Spleen (tissue), 11 donors: Measurements from ENCODE around the gene CAMSAP2. TPM values are rescaled to one million over a fixed set of nuclear protein-coding genes. Genes with fewer than 3 reads are reported as not detected.
A peak's percentile ranks its signal among the peaks of the same experiment; 100 is the strongest.

ENCODE experiments used
- DNase-seq: peaks from one replicate; pipeline ENCODE4 v3.0.0-alpha.2; 2020
- H3K27ac ChIP-seq, 8 donors: fragments of 200-600 bp; sonication (generic) in 7 of 8; 1 replicate in 4 of 8; 2 replicates in 4 of 8; pipeline versions ENCODE4 v1.5.0 to v1.8.0; 2016 to 2021; ENCODE audit warnings: inconsistent platforms in 4 of 8, mild to moderate bottlenecking in 4 of 8, moderate library complexity in 1 of 8
- H3K27me3 ChIP-seq, 7 donors: fragments of 200-600 bp; sonication (generic) in 6 of 7; replicated peaks in 1 of 7; 1 replicate in 4 of 7; 2 replicates in 3 of 7; pipeline versions ENCODE4 v1.5.0 to v1.8.0; 2016 to 2021; ENCODE audit warnings: inconsistent platforms in 3 of 7, mild to moderate bottlenecking in 1 of 7
- H3K36me3 ChIP-seq, 6 donors: fragments of 200-600 bp; sonication (generic) in 5 of 6; 1 replicate in 4 of 6; 2 replicates in 2 of 6; pipeline versions ENCODE4 v1.5.0 to v1.8.0; 2016 to 2021; ENCODE audit warnings: inconsistent platforms in 2 of 6
- H3K4me1 ChIP-seq, 6 donors: fragments of 200-600 bp; sonication (generic) in 5 of 6; 1 replicate in 3 of 6; 2 replicates in 3 of 6; pipeline versions ENCODE4 v1.5.0 to v1.8.0; 2016 to 2021; ENCODE audit warnings: inconsistent platforms in 3 of 6
- H3K4me3 ChIP-seq, 8 donors: fragments of 200-600 bp; sonication (generic) in 7 of 8; 1 replicate in 4 of 8; 2 replicates in 4 of 8; pipeline versions ENCODE4 v1.5.0 to v1.8.0; 2016 to 2021; ENCODE audit warnings: inconsistent platforms in 4 of 8, mild to moderate bottlenecking in 4 of 8, moderate library complexity in 2 of 8
- H3K9me3 ChIP-seq, 8 donors: fragments of 200-600 bp; sonication (generic) in 7 of 8; 1 replicate in 4 of 8; 2 replicates in 4 of 8; pipeline versions ENCODE4 v1.5.0 to v1.8.0; 2016 to 2021; ENCODE audit warnings: inconsistent platforms in 4 of 8
- POLR2A ChIP-seq, 3 donors: fragments of 450-650 bp; IDR thresholded peaks; one replicate each; pipeline ENCODE4 v1.5.1; 2017; ENCODE audit warnings: antibody characterized with exemption in 3 of 3, mild to moderate bottlenecking in 1 of 3
- POLR2AphosphoS5 ChIP-seq, 3 donors: sonication (generic); formaldehyde crosslinking; IDR thresholded peaks; one replicate each; pipeline ENCODE4 v1.5.1; 2017; ENCODE audit warnings: antibody characterized with exemption in 3 of 3
- WGBS, 5 donors: extraction: QIAGEN DNeasy Blood & Tissue Kit in 3 of 5; methylation state at CpG; one replicate each; pipeline versions ENCODE4 v1.1.5 to v1.1.7; 2013 to 2018; 5-methylcytosine and 5-hydroxymethylcytosine counted together
- intact Hi-C: fragments of 100-400 bp; cut with DNase I; formaldehyde crosslinking; loops from one replicate; pipeline ENCODE4 v1.15.0; 2023; ENCODE audit warnings: low total_unique reads
- polyA plus RNA-seq, 3 donors: library from polyadenylated mRNA; stranded (reverse); fragments of 200-250 nt; gene quantifications; one replicate each; pipeline ENCODE4 v1.2.1, GENCODE V29; 2013
- total RNA-seq, 7 donors: library from RNA; depleted of rRNA in 3 of 7; stranded (reverse); fragments of >200 nt in 3 of 7; fragmentation: NEBNext Ultra II Directional in 4 of 7; extraction: Animal tissue kit (Norgen Biotek cat#: 25700) in 4 of 7; gene quantifications; one replicate each; pipeline versions ENCODE4 v1.1.0 to v1.2.1, GENCODE V29; 2016 to 2021
- TF ChIP-seq, protein P1 (sequence below), 11 experiments: fragments of 200-600 bp in 7 of 11; fragments of 450-650 bp in 4 of 11; sonication (generic) in 4 of 11; IDR thresholded peaks in 8 of 11; conservative IDR thresholded peaks in 3 of 11; 1 replicate in 7 of 11; 2 replicates in 4 of 11; pipeline versions ENCODE4 v1.4.0 to v1.8.0; 2016 to 2021; ENCODE audit warnings: antibody characterized with exemption in 11 of 11, inconsistent platforms in 4 of 11, mild to moderate bottlenecking in 1 of 11
- donor health status: healthy with polysubstance abuse.
- donor health status: DM: no; HTN: no; CAD: no; lungs with moderate emphysema.
- donor health status: DM: no; HTN: no; CAD: no.
- donor health status: Bipolar disorder and iron deficiency.
- donor health status: healthy.
- donor health status: DM: no; HTN: no; CAD: no.
- donor health status: DM: yes; HTN: yes; CAD: no.

CAMSAP2 gene
- total and polyA plus RNA-seq, 10 donors = 2.1 to 24.7 (median 17.2) TPM

DNA sequence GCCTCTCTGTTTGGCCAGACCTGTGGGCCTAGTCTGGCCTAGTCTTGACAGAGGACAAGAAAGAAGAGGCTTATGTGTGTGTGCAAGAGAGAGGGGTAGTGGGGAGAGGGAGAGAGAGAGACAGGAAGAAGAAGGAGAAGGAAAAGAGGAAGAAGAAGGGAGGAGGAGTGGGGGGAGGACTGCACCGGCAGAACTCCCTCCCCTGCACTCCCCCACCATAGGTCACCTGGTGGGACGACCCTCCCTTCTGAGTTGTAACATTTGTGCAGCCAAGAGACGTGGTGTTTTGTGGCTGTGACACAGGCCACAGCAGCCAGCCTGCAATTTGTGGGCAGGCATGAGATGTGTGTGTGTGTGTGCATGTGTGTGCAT, 160.3 kb downstream of the CAMSAP2 start:
- H3K27ac ChIP-seq = no peak overlapping the region
- peaks cover 0 to 4% (median 0%) of the 10 kb centered on the region in 7 donors for H3K27me3 ChIP-seq
- DNase-seq = peak; percentile 39
- no peak overlapping the region for H3K4me3 ChIP-seq
- no peaks in the 10 kb centered on the region for H3K9me3 ChIP-seq
- H3K4me1 ChIP-seq = peaks cover 0 to 26% (median 6%) of the 10 kb centered on the region in 6 donors
- intact Hi-C loops = no loop called here
- TF ChIP-seq POLR2A (IDR thresholded peaks at IDR 0.05) (no peak), POLR2AphosphoS5 (IDR thresholded peaks at IDR 0.05) (no peak)
- TF ChIP-seq, protein P1, sequence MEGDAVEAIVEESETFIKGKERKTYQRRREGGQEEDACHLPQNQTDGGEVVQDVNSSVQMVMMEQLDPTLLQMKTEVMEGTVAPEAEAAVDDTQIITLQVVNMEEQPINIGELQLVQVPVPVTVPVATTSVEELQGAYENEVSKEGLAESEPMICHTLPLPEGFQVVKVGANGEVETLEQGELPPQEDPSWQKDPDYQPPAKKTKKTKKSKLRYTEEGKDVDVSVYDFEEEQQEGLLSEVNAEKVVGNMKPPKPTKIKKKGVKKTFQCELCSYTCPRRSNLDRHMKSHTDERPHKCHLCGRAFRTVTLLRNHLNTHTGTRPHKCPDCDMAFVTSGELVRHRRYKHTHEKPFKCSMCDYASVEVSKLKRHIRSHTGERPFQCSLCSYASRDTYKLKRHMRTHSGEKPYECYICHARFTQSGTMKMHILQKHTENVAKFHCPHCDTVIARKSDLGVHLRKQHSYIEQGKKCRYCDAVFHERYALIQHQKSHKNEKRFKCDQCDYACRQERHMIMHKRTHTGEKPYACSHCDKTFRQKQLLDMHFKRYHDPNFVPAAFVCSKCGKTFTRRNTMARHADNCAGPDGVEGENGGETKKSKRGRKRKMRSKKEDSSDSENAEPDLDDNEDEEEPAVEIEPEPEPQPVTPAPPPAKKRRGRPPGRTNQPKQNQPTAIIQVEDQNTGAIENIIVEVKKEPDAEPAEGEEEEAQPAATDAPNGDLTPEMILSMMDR (IDR thresholded peaks at IDR 0.05 in 8 of 11, conservative IDR thresholded peaks at IDR 0.05 in 3 of 11) = no peak
- H3K36me3 ChIP-seq = no peaks in the 10 kb centered on the region
- 8 to 32% (median 26%) methylated on average over 3 of the region's 3 CpGs for WGBS, 5 donors

DNA sequence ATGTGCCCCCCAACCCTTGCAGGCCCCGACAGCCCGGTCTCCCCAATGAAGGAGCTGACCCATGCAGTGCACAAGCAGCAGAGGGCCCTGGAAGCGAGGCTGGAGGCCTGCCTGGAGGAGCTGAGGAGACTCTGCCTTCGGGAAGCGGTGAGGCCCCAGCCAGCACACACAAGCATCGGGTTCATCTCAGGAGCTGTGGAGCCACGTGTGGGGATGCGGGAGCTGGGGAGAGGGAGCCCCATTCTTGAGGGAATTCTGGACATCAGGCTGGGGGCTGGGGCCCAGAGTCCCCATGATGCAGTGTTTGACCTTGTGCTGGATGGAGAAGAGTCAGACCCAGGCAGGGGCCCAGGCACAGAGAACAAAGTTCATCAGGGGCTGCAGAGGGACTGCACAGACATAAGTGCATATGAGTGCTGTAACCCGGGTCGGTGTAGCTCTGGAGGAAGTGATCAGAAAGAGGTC, 160.8 kb downstream of the CAMSAP2 start:
- Histone ChIP-seq H3K4me3 (no peak overlapping the region), H3K36me3 (no peaks in the 10 kb centered on the region), H3K27me3 (peaks cover 0 to 4% (median 0%) of the 10 kb centered on the region in 7 donors), H3K27ac (no peak overlapping the region), H3K9me3 (no peaks in the 10 kb centered on the region), H3K4me1 (peaks cover 0 to 30% (median 6%) of the 10 kb centered on the region in 6 donors)
- peak; percentile 55 for DNase-seq
- 82 to 89% (median 82%) methylated on average over 7 to 10 of the region's 10 CpGs for WGBS, 5 donors
- TF ChIP-seq POLR2A (IDR thresholded peaks at IDR 0.05) (no peak), POLR2AphosphoS5 (IDR thresholded peaks at IDR 0.05) (no peak)
- TF ChIP-seq, protein P1 (IDR thresholded peaks at IDR 0.05 in 8 of 11, conservative IDR thresholded peaks at IDR 0.05 in 3 of 11) = no peak
- intact Hi-C loops = no loop called here

DNA sequence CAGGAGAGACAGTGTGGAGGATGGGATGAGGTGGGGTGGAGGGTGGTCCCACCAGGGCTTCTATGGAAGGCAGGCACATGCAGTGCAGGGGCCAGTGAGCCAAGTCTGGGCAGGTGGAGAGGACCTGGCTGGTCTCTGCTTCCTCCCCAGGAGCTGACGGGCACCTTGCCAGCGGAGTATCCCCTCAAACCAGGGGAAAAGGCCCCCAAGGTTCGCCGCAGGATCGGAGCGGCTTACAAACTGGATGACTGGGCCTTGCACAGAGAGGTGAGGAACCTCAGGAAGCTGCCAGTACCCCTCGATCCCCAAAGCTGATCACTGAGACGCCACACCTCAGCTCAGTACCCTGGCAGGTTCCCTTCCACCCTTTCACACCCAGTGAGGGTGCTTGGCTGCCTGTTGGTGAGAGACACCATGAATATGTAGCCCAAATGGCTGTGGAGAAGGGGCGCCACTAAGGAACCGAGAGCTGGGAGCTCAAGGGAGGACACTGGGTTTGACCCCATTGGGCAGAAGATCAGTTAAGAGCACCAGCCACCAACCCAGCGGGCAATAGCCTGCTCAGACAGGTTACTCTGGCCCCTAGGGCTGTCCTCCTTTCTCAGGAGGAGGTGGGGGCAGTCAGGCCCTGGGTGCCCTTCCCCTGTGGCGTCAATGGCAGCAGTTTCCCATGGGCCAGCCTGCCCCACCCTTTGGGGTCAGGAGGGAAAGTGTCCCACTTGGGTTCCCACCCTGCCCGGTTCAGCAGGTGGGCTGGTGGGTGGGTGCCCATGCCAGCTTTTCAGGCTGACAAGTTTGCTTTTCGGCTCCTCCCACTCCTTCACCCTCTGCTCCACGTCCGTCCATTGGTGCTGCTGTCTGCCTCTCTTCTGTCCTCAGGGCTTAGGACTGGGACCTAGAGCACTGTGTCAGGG, 161.5 kb downstream of the CAMSAP2 start:
- Histone ChIP-seq H3K9me3 (no peaks in the 10 kb centered on the region), H3K36me3 (no peaks in the 10 kb centered on the region), H3K27me3 (peaks cover 0 to 4% (median 0%) of the 10 kb centered on the region in 7 donors), H3K4me3 (no peak overlapping the region), H3K27ac (no peak overlapping the region), H3K4me1 (peaks cover 0 to 38% (median 6%) of the 10 kb centered on the region in 6 donors)
- intact Hi-C loops = no loop called here
- TF ChIP-seq POLR2AphosphoS5 (IDR thresholded peaks at IDR 0.05) (no peak), POLR2A (IDR thresholded peaks at IDR 0.05) (no peak)
- TF ChIP-seq, protein P1 (IDR thresholded peaks at IDR 0.05 in 8 of 11, conservative IDR thresholded peaks at IDR 0.05 in 3 of 11) = no peak
- DNase-seq = peak; percentile 67
- 87 to 95% (median 93%) methylated on average over 11 to 16 of the region's 16 CpGs for WGBS, 5 donors

DNA sequence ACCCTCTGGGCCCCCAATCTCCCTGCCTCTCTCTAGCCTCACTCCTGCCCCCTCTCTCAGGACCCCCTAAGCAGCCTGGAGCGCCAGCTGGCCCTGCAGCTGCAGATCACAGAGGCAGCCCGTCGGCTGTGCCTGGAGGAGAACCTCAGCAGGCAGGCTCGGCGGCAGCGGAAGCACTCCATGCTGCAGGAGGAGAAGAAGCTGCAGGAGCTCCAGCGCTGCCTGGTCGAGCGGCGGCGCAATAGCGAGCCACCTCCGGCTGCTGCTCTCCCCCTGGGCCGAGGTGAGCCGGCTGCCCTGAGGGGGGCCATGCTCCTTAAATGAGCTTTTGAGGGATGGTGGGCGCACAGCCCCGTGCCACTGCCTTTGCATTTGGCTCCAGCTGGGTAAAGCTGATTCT, 162.2 kb downstream of the CAMSAP2 start:
- no peaks in the 10 kb centered on the region for H3K36me3 ChIP-seq
- peaks cover 0 to 4% (median 0%) of the 10 kb centered on the region in 7 donors for H3K27me3 ChIP-seq
- no peaks in the 10 kb centered on the region for H3K9me3 ChIP-seq
- no peak overlapping the region for H3K4me3 ChIP-seq
- peak; percentile 67 for DNase-seq
- intact Hi-C loops = no loop called here
- no peak overlapping the region for H3K27ac ChIP-seq
- 92 to 98% (median 96%) methylated on average over 9 to 17 of the region's 17 CpGs for WGBS, 5 donors
- TF ChIP-seq, protein P1 (IDR thresholded peaks at IDR 0.05 in 8 of 11, conservative IDR thresholded peaks at IDR 0.05 in 3 of 11) = no peak
- TF ChIP-seq POLR2A (IDR thresholded peaks at IDR 0.05) (no peak), POLR2AphosphoS5 (IDR thresholded peaks at IDR 0.05) (no peak)
- H3K4me1 ChIP-seq = peaks cover 0 to 41% (median 12%) of the 10 kb centered on the region in 6 donors
